ENCODE data around the gene CEBPA.

Gene CEBPA

GRCh38 chr19:33273065-33273736 is 29.1 kb downstream of the CEBPA start:
- Histone ChIP-seq H2BK12ac (ENCODE audit: low read length in 2 of 2) (no peak overlapping the region), H3K27me3 (ENCODE audit: control insufficient read depth in 1 of 2, insufficient read depth in 1 of 2, low read length in 2 of 2) (no peaks in the 10 kb centered on the region), H2BK15ac (ENCODE audit: low read depth, poor library complexity, severe bottlenecking) (no peak overlapping the region), H3K36me3 (ENCODE audit: control insufficient read depth in 1 of 2, insufficient read depth in 2 of 2, low read depth in 1 of 2, low read length in 2 of 2) (no peaks in the 10 kb centered on the region), H2BK120ac (ENCODE audit: low read depth, low read length) (no peak overlapping the region), H3K9ac (ENCODE audit: low read length) (no peak overlapping the region), H3K14ac (ENCODE audit: low read length in 2 of 2) (no peak overlapping the region), H2BK5ac (ENCODE audit: low read depth, low read length, poor library complexity, severe bottlenecking) (no peak overlapping the region), H4K91ac (ENCODE audit: low read length) (peak overlapping the region; percentile 41), H3K4me1 (ENCODE audit: control insufficient read depth, insufficient read depth, low read depth, low read length) (peaks cover 25% of the 10 kb centered on the region), H2AFZ (ENCODE audit: low read depth, low read length) (no peak overlapping the region), H3K18ac (ENCODE audit: low read depth in 1 of 2, low read length in 2 of 2) (no peak overlapping the region), H3K23ac (ENCODE audit: low read length in 2 of 2) (no peak overlapping the region), H2AK5ac (ENCODE audit: low read length, severe bottlenecking) (no peak overlapping the region), H4K8ac (ENCODE audit: low read length) (no peak overlapping the region), H3K4ac (ENCODE audit: low read depth in 1 of 2, low read length in 2 of 2) (no peak overlapping the region), H3K4me3 (ENCODE audit: insufficient read depth in 1 of 2, low read depth in 1 of 2, low read length in 2 of 2) (no peak overlapping the region), H3K79me1 (replicated peaks; ENCODE audit: low read length, poor library complexity, severe bottlenecking) (no peaks in the 10 kb centered on the region), H3K4me2 (ENCODE audit: low read length, poor library complexity, severe bottlenecking) (no peak overlapping the region), H3K9me3 (ENCODE audit: control insufficient read depth, low read length) (no peaks in the 10 kb centered on the region), H3K27ac (ENCODE audit: low read length, poor library complexity, severe bottlenecking) (no peak overlapping the region)
- DNase-seq: no peak
- WGBS: 83% methylated on average over 26 of the region's 26 CpGs

- H3K4ac ChIP-seq (ENCODE audit: low read depth in 1 of 2, low read length in 2 of 2): no peak overlapping the region
- H3K14ac ChIP-seq (ENCODE audit: low read length in 2 of 2): no peak overlapping the region
- no peak overlapping the region for H2BK120ac ChIP-seq (ENCODE audit: low read depth, low read length)
- WGBS: 83% methylated on average over 12 of the region's 12 CpGs
- H3K27ac ChIP-seq (ENCODE audit: low read length, poor library complexity, severe bottlenecking): no peak overlapping the region
- H3K9ac ChIP-seq (ENCODE audit: low read length): no peak overlapping the region
- DNase-seq: no peak
- H3K4me2 ChIP-seq (ENCODE audit: low read length, poor library complexity, severe bottlenecking): no peak overlapping the region
- H2AFZ ChIP-seq (ENCODE audit: low read depth, low read length): no peak overlapping the region
- no peak overlapping the region for H2BK15ac ChIP-seq (ENCODE audit: low read depth, poor library complexity, severe bottlenecking)
- H2AK5ac ChIP-seq (ENCODE audit: low read length, severe bottlenecking): no peak overlapping the region
- H3K23ac ChIP-seq (ENCODE audit: low read length in 2 of 2): no peak overlapping the region
- no peak overlapping the region for H4K8ac ChIP-seq (ENCODE audit: low read length)
- H2BK12ac ChIP-seq (ENCODE audit: low read length in 2 of 2): no peak overlapping the region
- H3K18ac ChIP-seq (ENCODE audit: low read depth in 1 of 2, low read length in 2 of 2): no peak overlapping the region
- H3K4me1 ChIP-seq (ENCODE audit: control insufficient read depth, insufficient read depth, low read depth, low read length): peaks cover 25% of the 10 kb centered on the region
- no peaks in the 10 kb centered on the region for H3K79me1 ChIP-seq (replicated peaks; ENCODE audit: low read length, poor library complexity, severe bottlenecking)
- no peaks in the 10 kb centered on the region for H3K36me3 ChIP-seq (ENCODE audit: control insufficient read depth in 1 of 2, insufficient read depth in 2 of 2, low read depth in 1 of 2, low read length in 2 of 2)
- H2BK5ac ChIP-seq (ENCODE audit: low read depth, low read length, poor library complexity, severe bottlenecking): no peak overlapping the region
- H3K4me3 ChIP-seq (ENCODE audit: insufficient read depth in 1 of 2, low read depth in 1 of 2, low read length in 2 of 2): no peak overlapping the region
- no peaks in the 10 kb centered on the region for H3K9me3 ChIP-seq (ENCODE audit: control insufficient read depth, low read length)
- H3K27me3 ChIP-seq (ENCODE audit: control insufficient read depth in 1 of 2, insufficient read depth in 1 of 2, low read length in 2 of 2): no peaks in the 10 kb centered on the region
- no peak overlapping the region for H4K91ac ChIP-seq (ENCODE audit: low read length)
These were observed 30.9 kb downstream of the CEBPA start for GRCh38 chr19:33271246-33272021.

DNA sequence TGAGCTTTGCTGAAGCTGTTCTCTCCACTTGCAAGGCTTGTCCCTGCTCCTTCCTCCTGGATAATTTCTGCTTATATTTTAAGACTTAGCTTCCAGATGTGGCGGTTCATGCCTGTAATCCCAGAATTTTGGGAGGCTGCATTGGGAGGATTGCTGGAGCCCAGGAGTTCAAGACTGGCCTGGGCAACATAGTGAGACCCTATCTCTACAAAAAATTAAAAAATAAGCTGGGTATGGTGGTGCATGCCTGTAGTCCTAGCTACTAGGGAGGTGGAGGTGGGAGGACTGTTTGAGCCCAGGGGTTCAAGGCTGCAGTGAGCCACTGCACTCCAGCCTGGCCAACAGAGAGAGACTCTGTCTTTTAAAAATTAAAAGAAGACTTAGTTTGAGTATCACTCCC is 31.6 kb downstream of the CEBPA start:
- Histone ChIP-seq H3K9me3 (ENCODE audit: control insufficient read depth, low read length) (no peaks in the 10 kb centered on the region), H3K18ac (ENCODE audit: low read depth in 1 of 2, low read length in 2 of 2) (no peak overlapping the region), H3K9ac (ENCODE audit: low read length) (no peak overlapping the region), H2BK12ac (ENCODE audit: low read length in 2 of 2) (no peak overlapping the region), H4K91ac (ENCODE audit: low read length) (no peak overlapping the region), H2AFZ (ENCODE audit: low read depth, low read length) (no peak overlapping the region), H3K4me1 (ENCODE audit: control insufficient read depth, insufficient read depth, low read depth, low read length) (peaks cover 19% of the 10 kb centered on the region), H3K4me2 (ENCODE audit: low read length, poor library complexity, severe bottlenecking) (no peak overlapping the region), H3K27ac (ENCODE audit: low read length, poor library complexity, severe bottlenecking) (no peak overlapping the region), H3K23ac (ENCODE audit: low read length in 2 of 2) (no peak overlapping the region), H3K79me1 (replicated peaks; ENCODE audit: low read length, poor library complexity, severe bottlenecking) (no peaks in the 10 kb centered on the region), H2BK5ac (ENCODE audit: low read depth, low read length, poor library complexity, severe bottlenecking) (no peak overlapping the region), H3K4ac (ENCODE audit: low read depth in 1 of 2, low read length in 2 of 2) (no peak overlapping the region), H2AK5ac (ENCODE audit: low read length, severe bottlenecking) (no peak overlapping the region), H3K14ac (ENCODE audit: low read length in 2 of 2) (no peak overlapping the region), H3K36me3 (ENCODE audit: control insufficient read depth in 1 of 2, insufficient read depth in 2 of 2, low read depth in 1 of 2, low read length in 2 of 2) (no peaks in the 10 kb centered on the region), H2BK15ac (ENCODE audit: low read depth, poor library complexity, severe bottlenecking) (no peak overlapping the region), H3K4me3 (ENCODE audit: insufficient read depth in 1 of 2, low read depth in 1 of 2, low read length in 2 of 2) (no peak overlapping the region), H4K8ac (ENCODE audit: low read length) (no peak overlapping the region), H3K27me3 (ENCODE audit: control insufficient read depth in 1 of 2, insufficient read depth in 1 of 2, low read length in 2 of 2) (no peaks in the 10 kb centered on the region), H2BK120ac (ENCODE audit: low read depth, low read length) (no peak overlapping the region)
- no peak for DNase-seq
- WGBS: 96% methylated on average over 1 of the region's 1 CpG

DNA sequence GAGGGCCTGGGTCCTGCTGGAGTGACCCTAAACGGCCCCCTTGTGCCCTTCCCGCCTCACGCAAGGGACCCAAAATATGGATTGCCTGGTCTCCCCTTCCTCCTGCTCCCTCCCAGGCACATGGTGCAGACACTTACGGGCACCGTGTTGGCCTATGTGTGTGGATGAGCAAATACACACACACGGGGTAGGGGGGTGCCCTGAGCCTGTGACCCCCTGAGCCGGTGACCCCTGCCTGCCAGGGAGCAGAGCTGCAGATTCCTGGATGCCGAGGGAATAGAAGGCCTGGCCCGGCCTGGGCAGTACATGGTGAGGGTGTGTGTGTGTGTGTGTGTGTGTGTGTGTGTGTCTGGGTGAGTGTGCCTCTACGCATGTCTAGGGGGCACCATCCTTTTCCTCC is 33.3 kb downstream of the CEBPA start:
- Histone ChIP-seq H3K4me3 (ENCODE audit: insufficient read depth in 1 of 2, low read depth in 1 of 2, low read length in 2 of 2) (no peak overlapping the region), H3K36me3 (ENCODE audit: control insufficient read depth in 1 of 2, insufficient read depth in 2 of 2, low read depth in 1 of 2, low read length in 2 of 2) (no peaks in the 10 kb centered on the region), H3K27ac (ENCODE audit: low read length, poor library complexity, severe bottlenecking) (no peak overlapping the region), H4K8ac (ENCODE audit: low read length) (no peak overlapping the region), H2BK5ac (ENCODE audit: low read depth, low read length, poor library complexity, severe bottlenecking) (no peak overlapping the region), H2AK5ac (ENCODE audit: low read length, severe bottlenecking) (no peak overlapping the region), H2BK120ac (ENCODE audit: low read depth, low read length) (no peak overlapping the region), H2AFZ (ENCODE audit: low read depth, low read length) (no peak overlapping the region), H3K9ac (ENCODE audit: low read length) (no peak overlapping the region), H3K4me1 (ENCODE audit: control insufficient read depth, insufficient read depth, low read depth, low read length) (peaks cover 9% of the 10 kb centered on the region), H3K18ac (ENCODE audit: low read depth in 1 of 2, low read length in 2 of 2) (no peak overlapping the region), H3K79me1 (replicated peaks; ENCODE audit: low read length, poor library complexity, severe bottlenecking) (no peaks in the 10 kb centered on the region), H2BK15ac (ENCODE audit: low read depth, poor library complexity, severe bottlenecking) (no peak overlapping the region), H2BK12ac (ENCODE audit: low read length in 2 of 2) (no peak overlapping the region), H3K14ac (ENCODE audit: low read length in 2 of 2) (no peak overlapping the region), H4K91ac (ENCODE audit: low read length) (no peak overlapping the region), H3K4ac (ENCODE audit: low read depth in 1 of 2, low read length in 2 of 2) (no peak overlapping the region), H3K23ac (ENCODE audit: low read length in 2 of 2) (no peak overlapping the region), H3K4me2 (ENCODE audit: low read length, poor library complexity, severe bottlenecking) (no peak overlapping the region), H3K9me3 (ENCODE audit: control insufficient read depth, low read length) (no peaks in the 10 kb centered on the region), H3K27me3 (ENCODE audit: control insufficient read depth in 1 of 2, insufficient read depth in 1 of 2, low read length in 2 of 2) (no peaks in the 10 kb centered on the region)
- no peak for DNase-seq
- 84% methylated on average over 5 of the region's 10 CpGs for WGBS
